WTC11 (cell line): ENCODE results near the gene ZEB1.

Experiments
- TEAD4 ChIP-seq: sonication (generic); formaldehyde crosslinking; IDR thresholded peaks from 2 replicates; pipeline ENCODE4 v1.8.0; 2022; ENCODE audit warnings: mild to moderate bottlenecking, missing genetic modification reagents
- TF ChIP-seq, protein P1 (sequence below): fragments of 200-600 bp; IDR thresholded peaks from 2 replicates; pipeline ENCODE4 v1.8.0; 2022; ENCODE audit warnings: antibody characterized with exemption

- TF ChIP-seq TEAD4 (CRISPR knock-in tag): no peak
- TF ChIP-seq, protein P1, sequence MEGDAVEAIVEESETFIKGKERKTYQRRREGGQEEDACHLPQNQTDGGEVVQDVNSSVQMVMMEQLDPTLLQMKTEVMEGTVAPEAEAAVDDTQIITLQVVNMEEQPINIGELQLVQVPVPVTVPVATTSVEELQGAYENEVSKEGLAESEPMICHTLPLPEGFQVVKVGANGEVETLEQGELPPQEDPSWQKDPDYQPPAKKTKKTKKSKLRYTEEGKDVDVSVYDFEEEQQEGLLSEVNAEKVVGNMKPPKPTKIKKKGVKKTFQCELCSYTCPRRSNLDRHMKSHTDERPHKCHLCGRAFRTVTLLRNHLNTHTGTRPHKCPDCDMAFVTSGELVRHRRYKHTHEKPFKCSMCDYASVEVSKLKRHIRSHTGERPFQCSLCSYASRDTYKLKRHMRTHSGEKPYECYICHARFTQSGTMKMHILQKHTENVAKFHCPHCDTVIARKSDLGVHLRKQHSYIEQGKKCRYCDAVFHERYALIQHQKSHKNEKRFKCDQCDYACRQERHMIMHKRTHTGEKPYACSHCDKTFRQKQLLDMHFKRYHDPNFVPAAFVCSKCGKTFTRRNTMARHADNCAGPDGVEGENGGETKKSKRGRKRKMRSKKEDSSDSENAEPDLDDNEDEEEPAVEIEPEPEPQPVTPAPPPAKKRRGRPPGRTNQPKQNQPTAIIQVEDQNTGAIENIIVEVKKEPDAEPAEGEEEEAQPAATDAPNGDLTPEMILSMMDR: no peak
Observed at GRCh38 chr10:31466313-31466712, 147.3 kb downstream of the ZEB1 start.
